Sigmoid colon (tissue), 7 donors: ENCODE measurements around the gene OR2A12. TPM values are rescaled to one million over a fixed set of nuclear protein-coding genes. Genes with fewer than 3 reads are reported as not detected.

Experiments used
- DNase-seq: peaks from one replicate; pipeline ENCODE4 v3.0.0-alpha.2; 2019
- H3K27ac ChIP-seq, 4 donors: fragments of 200-600 bp; sonication (generic); one replicate each; pipeline ENCODE4 v1.5.1; 2016 to 2019; ENCODE audit warnings: mild to moderate bottlenecking in 1 of 4
- H3K27me3 ChIP-seq, 3 donors: fragments of 200-600 bp; sonication (generic); one replicate each; pipeline ENCODE4 v1.5.1; 2019; ENCODE audit warnings: mild to moderate bottlenecking in 1 of 3
- H3K36me3 ChIP-seq, 4 donors: fragments of 200-600 bp; sonication (generic); one replicate each; pipeline ENCODE4 v1.5.1; 2016 to 2019
- H3K4me1 ChIP-seq, 4 donors: fragments of 200-600 bp; sonication (generic); one replicate each; pipeline ENCODE4 v1.5.1; 2017 to 2019
- H3K4me3 ChIP-seq, 4 donors: fragments of 200-600 bp; sonication (generic); one replicate each; pipeline ENCODE4 v1.5.1; 2017 to 2019; ENCODE audit warnings: mild to moderate bottlenecking in 2 of 4, moderate library complexity in 1 of 4
- H3K9me3 ChIP-seq, 4 donors: fragments of 200-600 bp in 3 of 4; sonication (generic) in 3 of 4; one replicate each; pipeline versions ENCODE4 v1.5.1 to v1.6.1; 2013 to 2019
- CTCF ChIP-seq, 4 experiments: fragments of 450-650 bp in 3 of 4; fragments of 200-600 bp in 1 of 4; IDR thresholded peaks; one replicate each; pipeline ENCODE4 v1.5.1; 2016 to 2019; ENCODE audit warnings: antibody characterized with exemption in 4 of 4, mild to moderate bottlenecking in 3 of 4, moderate library complexity in 2 of 4
- EP300 ChIP-seq, 4 donors: sonication (generic); formaldehyde crosslinking; IDR thresholded peaks; one replicate each; pipeline ENCODE4 v1.6.1; 2017; ENCODE audit warnings: antibody characterized with exemption in 4 of 4
- POLR2A ChIP-seq, 2 donors: fragments of 450-650 bp; IDR thresholded peaks; one replicate each; pipeline ENCODE4 v1.6.1; 2016; ENCODE audit warnings: antibody characterized with exemption in 2 of 2, mild to moderate bottlenecking in 2 of 2, moderate library complexity in 2 of 2
- POLR2AphosphoS5 ChIP-seq, 4 donors: sonication (generic); formaldehyde crosslinking; IDR thresholded peaks; one replicate each; pipeline ENCODE4 v1.6.1; 2017; ENCODE audit warnings: antibody characterized with exemption in 4 of 4
- WGBS, 2 donors: extraction: QIAGEN DNeasy Blood & Tissue Kit; methylation state at CpG; one replicate each; pipeline ENCODE4 v1.1.7; 2013; 5-methylcytosine and 5-hydroxymethylcytosine counted together
- intact Hi-C: fragments of 100-400 bp; cut with DNase I; formaldehyde crosslinking; loops from one replicate; pipeline ENCODE4 v1.15.1; 2023
- polyA plus RNA-seq, 3 donors: library from polyadenylated mRNA; stranded (reverse); fragments of 200-250 nt; gene quantifications; one replicate each; pipeline ENCODE4 v1.2.3, GENCODE V29; 2013
- total RNA-seq, 4 donors: library from RNA; depleted of rRNA; stranded (reverse); fragments of >200 nt; gene quantifications; one replicate each; pipeline ENCODE4 v1.1.0, GENCODE V29; 2016
- donor health status: healthy with polysubstance abuse.
- donor health status: Bipolar disorder and iron deficiency.
- donor health status: healthy.

Gene OR2A12
- total and polyA plus RNA-seq, 7 donors: not detected

DNA sequence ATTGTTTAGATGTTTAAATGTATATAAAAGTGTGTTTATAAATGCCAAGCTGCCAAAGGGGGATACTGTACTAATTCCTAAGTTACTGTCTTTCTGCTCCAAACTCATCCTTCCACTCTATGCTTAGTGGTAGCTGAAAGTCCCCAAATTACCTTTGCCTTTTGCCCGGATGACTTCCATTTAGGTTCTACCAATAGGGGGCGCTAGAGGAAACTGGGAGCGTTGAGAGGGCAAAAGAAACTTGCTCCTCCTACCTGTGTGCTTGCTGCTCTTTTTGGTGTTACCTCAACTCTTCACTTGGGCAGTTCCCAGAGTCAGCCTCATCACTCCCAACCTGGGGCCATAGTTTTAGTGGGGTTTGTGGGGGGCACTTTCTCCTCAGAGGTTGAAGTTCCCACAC, 22.4 kb upstream of the OR2A12 start:
- no peak for DNase-seq
- Histone ChIP-seq H3K27me3 (no peaks in the 10 kb centered on the region), H3K36me3 (no peaks in the 10 kb centered on the region), H3K27ac (no peak overlapping the region), H3K4me1 (no peaks in the 10 kb centered on the region), H3K9me3 (peaks cover 0 to 1% (median 0%) of the 10 kb centered on the region in 4 donors), H3K4me3 (no peak overlapping the region)
- WGBS, 2 donors: 36 to 57% methylated on average over 3 of the region's 3 CpGs
- intact Hi-C loops: no loop called here
- TF ChIP-seq EP300 (IDR thresholded peaks at IDR 0.05) (no peak), POLR2AphosphoS5 (IDR thresholded peaks at IDR 0.05) (no peak), CTCF (IDR thresholded peaks at IDR 0.05) (no peak), POLR2A (IDR thresholded peaks at IDR 0.05) (no peak)

DNA sequence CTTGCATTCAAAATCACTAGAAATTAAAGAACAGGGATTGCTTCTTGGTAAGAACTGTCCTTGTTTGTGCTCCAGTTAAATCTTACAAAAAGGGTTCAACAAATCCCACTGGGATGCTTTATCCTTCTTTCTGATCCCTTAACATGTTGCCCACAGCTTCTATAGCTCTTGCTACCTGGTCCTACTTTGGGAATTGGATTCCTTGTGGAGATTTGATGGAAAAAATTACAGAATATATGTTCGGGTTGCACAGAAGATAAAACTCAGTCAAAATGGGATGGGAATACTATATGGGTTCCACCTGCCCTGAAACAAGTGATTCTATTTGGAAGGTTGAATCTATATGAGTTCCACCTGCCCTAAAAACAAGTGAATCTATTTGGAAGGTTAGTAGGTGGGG, 16.6 kb upstream of the OR2A12 start, which contains the start of gene OR2A25:
Gene OR2A25, plus strand, starts transcription at position 301 of the 400 bp plus-strand sequence. CDS start 4,409 bp downstream, outside the sequence.
- Histone ChIP-seq H3K4me1 (no peaks in the 10 kb centered on the region), H3K27ac (no peak within 1 kb of the TSS), H3K27me3 (no peaks in the 10 kb centered on the region), H3K4me3 (no peak within 1 kb of the TSS), H3K9me3 (no peaks in the 10 kb centered on the region), H3K36me3 (no peaks in the 10 kb centered on the region)
- intact Hi-C loops: no loop called here
- DNase-seq: no peak
- no peak for TF ChIP-seq POLR2A (IDR thresholded peaks at IDR 0.05)
- no peak for TF ChIP-seq EP300 (IDR thresholded peaks at IDR 0.05)
- TF ChIP-seq CTCF (IDR thresholded peaks at IDR 0.05): no peak
- no peak for TF ChIP-seq POLR2AphosphoS5 (IDR thresholded peaks at IDR 0.05)
- WGBS, 2 donors: 72 to 88% methylated on average over 1 of the region's 1 CpG

- H3K4me1 ChIP-seq: no peaks in the 10 kb centered on the region
- H3K9me3 ChIP-seq: no peaks in the 10 kb centered on the region
- H3K4me3 ChIP-seq: no peak overlapping the region
- no peak for DNase-seq
- 69 to 74% methylated on average over 2 of the region's 2 CpGs for WGBS, 2 donors
- TF ChIP-seq POLR2A (IDR thresholded peaks at IDR 0.05) (no peak), CTCF (IDR thresholded peaks at IDR 0.05) (no peak)
- intact Hi-C loops: no loop called here
- no peaks in the 10 kb centered on the region for H3K27me3 ChIP-seq
- no peak overlapping the region for H3K27ac ChIP-seq
- no peaks in the 10 kb centered on the region for H3K36me3 ChIP-seq
These were observed 16.1 kb upstream of the OR2A12 start for GRCh38 chr7:144069953-144070352.

DNA sequence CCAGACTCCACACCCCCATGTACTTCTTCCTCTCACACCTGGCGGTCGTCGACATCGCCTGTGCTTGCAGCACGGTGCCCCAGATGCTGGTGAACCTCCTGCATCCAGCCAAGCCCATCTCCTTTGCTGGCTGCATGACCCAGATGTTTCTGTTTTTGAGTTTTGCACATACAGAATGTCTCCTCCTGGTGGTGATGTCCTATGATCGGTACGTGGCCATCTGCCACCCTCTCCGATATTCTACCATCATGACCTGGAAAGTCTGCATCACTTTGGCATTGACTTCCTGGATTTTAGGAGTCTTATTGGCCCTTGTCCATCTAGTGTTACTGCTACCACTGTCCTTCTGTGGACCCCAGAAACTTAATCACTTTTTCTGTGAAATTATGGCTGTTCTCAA, 11.7 kb upstream of the OR2A12 start:
- Histone ChIP-seq H3K36me3 (no peaks in the 10 kb centered on the region), H3K27me3 (no peaks in the 10 kb centered on the region), H3K4me3 (no peak overlapping the region), H3K4me1 (no peaks in the 10 kb centered on the region), H3K27ac (no peak overlapping the region), H3K9me3 (no peaks in the 10 kb centered on the region)
- TF ChIP-seq POLR2AphosphoS5 (IDR thresholded peaks at IDR 0.05): no peak
- TF ChIP-seq CTCF (IDR thresholded peaks at IDR 0.05): no peak
- TF ChIP-seq EP300 (IDR thresholded peaks at IDR 0.05): no peak
- TF ChIP-seq POLR2A (IDR thresholded peaks at IDR 0.05): no peak
- no peak for DNase-seq
- 90 to 94% methylated on average over 8 of the region's 8 CpGs for WGBS, 2 donors
- intact Hi-C loops: no loop called here

GRCh38 chr7:144086730-144087129, 652 bp downstream of the OR2A12 start:
- TF ChIP-seq CTCF (IDR thresholded peaks at IDR 0.05): no peak
- intact Hi-C loops: no loop called here
- no peak for DNase-seq
- H3K36me3 ChIP-seq: no peaks in the 10 kb centered on the region
- 67 to 77% methylated on average over 4 of the region's 4 CpGs for WGBS, 2 donors
- H3K4me3 ChIP-seq: no peak overlapping the region
- no peaks in the 10 kb centered on the region for H3K27me3 ChIP-seq
- no peaks in the 10 kb centered on the region for H3K9me3 ChIP-seq
- no peak overlapping the region for H3K27ac ChIP-seq
- no peaks in the 10 kb centered on the region for H3K4me1 ChIP-seq
